ENCODE results near the gene SPATC1L. TPM values are rescaled to one million over a fixed set of nuclear protein-coding genes. Genes with fewer than 3 reads are reported as not detected.

The SPATC1L gene
- total and polyA plus RNA-seq, 7 experiments from 2014 or later = 3.7 to 17.9 (median 11.4) TPM

Other genes starting within 250 kb of the SPATC1L start
- 10 to 100 TPM in 2 of 5 experiments, 1 to 10 TPM in 2, under 1 TPM in 1; 0.22 to 17.1 (median 9.5) TPM for gene COL6A1, start 202.7 kb downstream of the SPATC1L start, total RNA-seq
- gene COL6A1, start 202.7 kb downstream of the SPATC1L start, polyA plus RNA-seq = 1 to 10 TPM in 1 of 2 donors, under 1 TPM in 1; 0.92 to 2.4 TPM
- 10 to 100 TPM in 4 of 5 experiments, 1 to 10 TPM in 1; 3.1 to 47.7 (median 40.3) TPM for gene COL6A2, start 86.3 kb downstream of the SPATC1L start, total RNA-seq
- gene COL6A2, start 86.3 kb downstream of the SPATC1L start, polyA plus RNA-seq = 1 to 10 TPM; 1.7 to 4.4 TPM
- gene FTCD, start 28.9 kb downstream of the SPATC1L start, total RNA-seq = 1 to 10 TPM in 3 of 5 experiments, under 1 TPM in 2; 0.29 to 5.7 (median 2.0) TPM
- not detected for gene FTCD, start 28.9 kb downstream of the SPATC1L start, polyA plus RNA-seq
- gene LSS, start 44.3 kb upstream of the SPATC1L start, total RNA-seq = 10 to 100 TPM; 41.3 to 64.4 (median 44.9) TPM
- gene LSS, start 44.3 kb upstream of the SPATC1L start, polyA plus RNA-seq = 10 to 100 TPM; 10.7 to 15.2 TPM
- gene MCM3AP, start 101.2 kb upstream of the SPATC1L start, total RNA-seq = 100 to 1,000 TPM; 121 to 175 (median 144) TPM
- gene MCM3AP, start 101.2 kb upstream of the SPATC1L start, polyA plus RNA-seq = 10 to 100 TPM; 37.3 to 90.6 TPM
- 10 to 100 TPM in 4 of 5 experiments, 1 to 10 TPM in 1; 8.8 to 16.7 (median 15.6) TPM for gene YBEY, start 101.9 kb upstream of the SPATC1L start, total RNA-seq
- 10 to 100 TPM; 12.3 to 20.1 TPM for gene YBEY, start 101.9 kb upstream of the SPATC1L start, polyA plus RNA-seq
- gene C21orf58, start 139.4 kb upstream of the SPATC1L start, total RNA-seq = 10 to 100 TPM in 1 of 5 experiments, 1 to 10 TPM in 4; 5.0 to 38.4 (median 9.0) TPM
- 1 to 10 TPM in 1 of 2 donors, under 1 TPM in 1; 0.59 to 1.0 TPM for gene C21orf58, start 139.4 kb upstream of the SPATC1L start, polyA plus RNA-seq
- gene PCNT, start 139.7 kb upstream of the SPATC1L start, total RNA-seq = 10 to 100 TPM; 53.3 to 68.2 (median 56.2) TPM
- gene PCNT, start 139.7 kb upstream of the SPATC1L start, polyA plus RNA-seq = 10 to 100 TPM; 13.7 to 29.6 TPM